Loucy (cell line): Measurements from ENCODE around the gene SMARCB1.
"Not testable (repeated sequence)": the region's sequence is repeated elsewhere in the genome, so short reads cannot be mapped to it uniquely, and the experiment has no call there.

ENCODE experiments used
- H2AFZ ChIP-seq: fragments of 200-600 bp; sonication (generic); 2 replicates; pipeline ENCODE4 v1.6.0; 2016; ENCODE audit warnings: antibody characterized with exemption, mild to moderate bottlenecking, low read length, moderate library complexity
- H3F3A ChIP-seq: fragments of 200-600 bp; 2 replicates; pipeline ENCODE4 v1.6.0; 2016; ENCODE audit warnings: antibody characterized with exemption, low read depth, mild to moderate bottlenecking
- H3K27me3 ChIP-seq: fragments of 200-600 bp; sonication (generic); 2 replicates; pipeline ENCODE4 v1.6.1; 2014; ENCODE audit warnings: low read length, mild to moderate bottlenecking; ENCODE audit not compliant: insufficient read depth, poor library complexity, severe bottlenecking
- H3K36me3 ChIP-seq: fragments of 200-600 bp; sonication (generic); 2 replicates; pipeline ENCODE4 v1.6.1; 2016; ENCODE audit warnings: low read length; ENCODE audit not compliant: insufficient read depth
- H3K4me1 ChIP-seq: fragments of 200-600 bp; sonication (generic); 2 replicates; pipeline ENCODE4 v1.5.1; 2014; ENCODE audit warnings: low read length, mild to moderate bottlenecking; ENCODE audit not compliant: insufficient read depth, poor library complexity, severe bottlenecking
- H3K4me2 ChIP-seq: fragments of 200-600 bp; sonication (generic); 2 replicates; pipeline ENCODE4 v1.6.0; 2014; ENCODE audit warnings: antibody characterized with exemption, low read length, low read depth, mild to moderate bottlenecking; ENCODE audit not compliant: poor library complexity, severe bottlenecking
- H3K4me3 ChIP-seq: fragments of 200-600 bp; sonication (generic); 2 replicates; pipeline ENCODE4 v1.5.1; 2014; ENCODE audit warnings: low read length, mild to moderate bottlenecking, mixed read lengths; ENCODE audit not compliant: poor library complexity, severe bottlenecking
- H3K79me2 ChIP-seq: fragments of 200-600 bp; sonication (generic); 2 replicates; pipeline ENCODE4 v1.6.1; 2014; ENCODE audit warnings: low read length; ENCODE audit not compliant: insufficient read depth
- H3K9ac ChIP-seq: fragments of 200-600 bp; sonication (generic); 2 replicates; pipeline ENCODE4 v1.6.0; 2014; ENCODE audit warnings: mild to moderate bottlenecking, low read depth, low read length, moderate library complexity; ENCODE audit not compliant: poor library complexity, severe bottlenecking
- H3K9me2 ChIP-seq: fragments of 200-600 bp; sonication (generic); replicated peaks from 2 replicates; pipeline ENCODE4 v1.6.1; 2016; ENCODE audit warnings: low read depth, low read length, mixed read lengths
- H3K9me3 ChIP-seq: fragments of 200-600 bp; sonication (generic); 2 replicates; pipeline ENCODE4 v1.6.1; 2014; ENCODE audit warnings: mild to moderate bottlenecking, antibody characterized with exemption, low read length, low read depth; ENCODE audit not compliant: insufficient read depth
- H4K20me1 ChIP-seq: fragments of 200-600 bp; sonication (generic); 2 replicates; pipeline ENCODE4 v1.6.0; 2014; ENCODE audit warnings: antibody characterized with exemption, low read length, mild to moderate bottlenecking; ENCODE audit not compliant: insufficient read depth, poor library complexity, severe bottlenecking
- CTCF ChIP-seq: fragments of 200-600 bp; sonication (generic); conservative IDR thresholded peaks from 2 replicates; pipeline ENCODE4 v1.5.1; 2014; ENCODE audit warnings: mild to moderate bottlenecking, antibody characterized with exemption, low read length
- EZH2phosphoT487 ChIP-seq: fragments of 200-600 bp; IDR thresholded peaks from 2 replicates; pipeline ENCODE4 v1.6.1; 2018; ENCODE audit warnings: antibody characterized with exemption, mild to moderate bottlenecking, moderate library complexity, borderline replicate concordance

The SMARCB1 gene

GRCh38 chr22:23858484-23858815, 71.7 kb downstream of the SMARCB1 start:
- H3F3A ChIP-seq: no peaks in the 10 kb centered on the region
- no peaks in the 10 kb centered on the region for H3K27me3 ChIP-seq

GRCh38 chr22:23859201-23859600, 72.4 kb downstream of the SMARCB1 start:
- TF ChIP-seq CTCF (no peak), EZH2phosphoT487 (no peak)
- Histone ChIP-seq H3K4me2 (peak overlapping the region; percentile 77), H3K9ac (peak overlapping the region; percentile 91)

More at GRCh38 chr22:23858484-23858815, 71.7 kb downstream of the SMARCB1 start:
- no peak for TF ChIP-seq EZH2phosphoT487
- peak; percentile 37 for TF ChIP-seq CTCF
- no peak overlapping the region for H2AFZ ChIP-seq
- peak overlapping the region; percentile 87 for H3K4me3 ChIP-seq
- H3K9ac ChIP-seq: peak overlapping the region; percentile 91
- peaks cover 10% of the 10 kb centered on the region; the same call in 1 of the 2 replicates for H3K79me2 ChIP-seq
- peak overlapping the region; percentile 77 for H3K4me2 ChIP-seq
- H3K4me1 ChIP-seq: peaks cover 26% of the 10 kb centered on the region
- H3K36me3 ChIP-seq: no peaks in the 10 kb centered on the region
- H3K9me2 ChIP-seq: no peaks in the 10 kb centered on the region
- no peaks in the 10 kb centered on the region for H3K9me3 ChIP-seq
- no peaks in the 10 kb centered on the region for H4K20me1 ChIP-seq

GRCh38 chr22:23860187-23860586, 73.4 kb downstream of the SMARCB1 start:
- H3K4me3 ChIP-seq, H2AFZ ChIP-seq, H3K27me3 ChIP-seq: not testable (repeated sequence)

More at GRCh38 chr22:23859201-23859600, 72.4 kb downstream of the SMARCB1 start:
- Histone ChIP-seq H3K9me3 (no peaks in the 10 kb centered on the region), H3K27me3 (no peaks in the 10 kb centered on the region), H3K4me3 (peak overlapping the region; percentile 87), H3K9me2 (no peaks in the 10 kb centered on the region), H3K36me3 (no peaks in the 10 kb centered on the region), H4K20me1 (no peaks in the 10 kb centered on the region), H3F3A (no peaks in the 10 kb centered on the region), H2AFZ (no peak overlapping the region), H3K79me2 (peaks cover 10% of the 10 kb centered on the region; the same call in 1 of the 2 replicates), H3K4me1 (peaks cover 26% of the 10 kb centered on the region)

GRCh38 chr22:23862103-23862502, 75.3 kb downstream of the SMARCB1 start:
- Histone ChIP-seq H3K36me3 (no peaks in the 10 kb centered on the region), H4K20me1 (no peaks in the 10 kb centered on the region), H3K27me3 (no peaks in the 10 kb centered on the region), H3K4me3 (no peak overlapping the region), H3F3A (no peaks in the 10 kb centered on the region), H3K9me3 (no peaks in the 10 kb centered on the region), H3K4me2 (no peak overlapping the region), H3K9ac (no peak overlapping the region), H3K79me2 (peaks cover 10% of the 10 kb centered on the region; the same call in 1 of the 2 replicates), H3K9me2 (no peaks in the 10 kb centered on the region), H2AFZ (no peak overlapping the region), H3K4me1 (peaks cover 17% of the 10 kb centered on the region)
- TF ChIP-seq CTCF (peak; percentile 89), EZH2phosphoT487 (no peak)

More at GRCh38 chr22:23860187-23860586, 73.4 kb downstream of the SMARCB1 start:
- H3K36me3 ChIP-seq, H3K9me3 ChIP-seq, H4K20me1 ChIP-seq, H3K4me2 ChIP-seq, H3F3A ChIP-seq, H3K9me2 ChIP-seq, H3K9ac ChIP-seq: not testable (repeated sequence)
- H3K4me1 ChIP-seq: peaks cover 26% of the 10 kb centered on the region
- H3K79me2 ChIP-seq: peaks cover 10% of the 10 kb centered on the region; the same call in 1 of the 2 replicates

GRCh38 chr22:23864499-23865154, 77.9 kb downstream of the SMARCB1 start:
- not testable (repeated sequence) for H3K4me2 ChIP-seq, H2AFZ ChIP-seq

More at GRCh38 chr22:23864499-23865154, 77.9 kb downstream of the SMARCB1 start:
- not testable (repeated sequence) for H3K9me3 ChIP-seq, H3K27me3 ChIP-seq, H3K9me2 ChIP-seq, H3F3A ChIP-seq, H4K20me1 ChIP-seq, H3K79me2 ChIP-seq, H3K4me3 ChIP-seq, H3K9ac ChIP-seq, H3K4me1 ChIP-seq, H3K36me3 ChIP-seq
